ENCODE measurements around the gene SEPTIN6.

The SEPTIN6 gene

GRCh38 chrX:119647552-119648420 is 45.2 kb downstream of the SEPTIN6 start:
- no peak for FAIRE-seq

GRCh38 chrX:119647089-119647488 is 45.9 kb downstream of the SEPTIN6 start:
- FAIRE-seq, result no peak

- no peak for FAIRE-seq
Observed at GRCh38 chrX:119646515-119646914, 46.5 kb downstream of the SEPTIN6 start.

GRCh38 chrX:119643696-119644095 is 49.3 kb downstream of the SEPTIN6 start:
- no peak for FAIRE-seq

All from A204.1 (cell line).